Measurements from ENCODE around the gene PAM.

- no peak for TF ChIP-seq CTCF (IDR thresholded peaks at IDR 0.05 in 2 of 3, conservative IDR thresholded peaks at IDR 0.05 in 1 of 3; ENCODE audit: borderline replicate concordance in 1 of 3, insufficient read depth in 1 of 3, low read depth in 2 of 3, low read length in 2 of 3)
- no peak for TF ChIP-seq ZNF274 (IDR thresholded peaks at IDR 0.05; ENCODE audit: low read depth, low read length)
- TF ChIP-seq CEBPB (IDR thresholded peaks at IDR 0.05; ENCODE audit: low read depth), result no peak
- no peak for TF ChIP-seq ZBTB33 (IDR thresholded peaks at IDR 0.05; ENCODE audit: extremely low read depth, insufficient replicate concordance, low read length)
- TF ChIP-seq POLR2AphosphoS5 (IDR thresholded peaks at IDR 0.05; ENCODE audit: low read depth, low read length), result no peak
- no peak for TF ChIP-seq EZH2 (IDR thresholded peaks at IDR 0.05)
Observed at GRCh38 chr5:102796498-102796897, 41.4 kb downstream of the PAM start.
